ENCODE measurements around the gene CASD1.

CASD1 gene

DNA sequence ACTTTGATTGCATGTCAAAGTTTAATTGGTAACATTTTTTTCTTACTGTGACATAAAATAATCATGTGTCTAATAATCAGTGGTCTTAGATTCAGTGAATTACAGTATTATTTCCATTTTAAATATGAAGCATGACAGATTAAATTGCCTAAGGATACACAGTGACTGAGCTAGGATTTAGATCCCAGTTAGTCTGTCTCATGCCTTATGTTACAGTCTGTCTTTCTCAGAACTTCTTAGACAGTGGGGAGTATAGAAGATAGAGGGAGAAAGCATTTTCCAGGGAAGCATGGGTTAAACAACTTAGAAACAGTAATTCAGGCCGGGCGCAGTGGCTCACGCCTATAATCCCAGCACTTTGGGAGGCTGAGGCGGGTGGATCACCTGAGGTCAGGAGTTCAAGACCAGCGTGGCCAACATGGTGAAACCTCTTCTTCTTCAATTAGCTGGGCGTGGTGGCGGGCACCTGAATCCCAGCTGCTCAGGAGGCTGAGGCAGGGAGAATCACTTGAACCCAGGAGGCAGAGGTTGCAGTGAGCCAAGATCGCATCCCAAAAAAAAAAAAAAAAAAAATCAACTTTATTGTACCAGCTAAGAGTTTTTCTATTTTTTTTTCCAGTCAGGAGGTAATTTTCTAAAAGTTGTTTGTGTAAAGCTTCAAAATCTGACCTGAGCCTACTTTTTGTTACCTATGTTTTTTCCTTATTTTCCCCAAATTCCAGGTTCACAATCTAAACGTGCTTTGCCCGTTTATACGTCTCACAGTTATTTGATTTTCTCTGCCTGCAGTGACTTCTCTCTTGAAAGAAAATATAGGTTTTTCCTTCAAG, 3.3 kb downstream of the CASD1 start:
- no peak for DNase-seq (ENCODE audit: extremely low read depth in 1 of 2, low read depth in 1 of 2)

DNA sequence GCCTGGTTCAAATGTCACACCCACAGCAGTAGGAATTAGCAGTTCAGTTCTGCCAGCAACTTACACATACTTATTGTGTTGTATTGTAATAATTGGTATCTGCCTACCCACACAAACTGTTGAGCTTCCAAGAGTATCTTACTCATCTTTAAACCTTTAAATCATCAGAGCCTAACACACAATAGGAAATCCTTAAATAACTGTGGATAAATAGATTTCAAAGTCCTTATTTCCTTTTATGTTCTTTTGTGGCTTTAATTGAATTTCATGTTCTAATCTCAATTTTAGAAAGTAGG, 3.9 kb downstream of the CASD1 start:
- no peak for DNase-seq (ENCODE audit: extremely low read depth in 1 of 2, low read depth in 1 of 2)

DNA sequence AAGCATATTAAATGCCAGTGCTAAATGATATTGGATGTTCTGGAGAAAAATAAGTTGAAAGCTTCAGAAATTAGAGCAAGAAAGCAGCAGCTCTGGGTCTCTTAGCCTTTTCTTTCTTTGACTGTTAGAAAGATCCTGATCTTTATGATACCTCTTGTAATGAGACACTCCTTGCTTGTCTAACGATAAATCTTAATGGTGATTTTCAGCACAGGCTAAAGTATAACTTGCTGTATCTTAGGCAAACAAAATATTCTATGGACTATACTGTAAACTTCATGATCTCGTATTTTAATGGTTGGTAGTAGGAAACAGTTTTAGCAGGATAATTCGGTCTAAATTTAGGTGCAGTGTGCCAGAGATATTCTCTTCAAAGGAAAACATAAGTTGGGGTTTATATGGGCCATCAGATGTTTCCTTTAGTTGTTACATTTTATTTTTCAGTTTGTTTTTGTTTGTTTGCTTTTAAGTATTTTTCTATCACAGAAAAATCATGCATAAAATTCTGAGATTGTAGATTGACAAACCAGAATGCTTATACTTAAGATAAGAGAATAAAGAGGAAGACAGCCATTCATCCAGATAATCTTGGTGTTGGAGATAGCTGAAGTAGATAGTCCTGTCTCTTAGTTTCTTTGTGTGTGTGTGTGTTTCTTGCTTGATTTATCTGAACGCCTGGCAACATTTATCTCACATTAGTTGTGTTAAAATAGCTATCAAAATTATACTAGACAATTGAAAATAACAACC, 4.7 kb downstream of the CASD1 start:
- DNase-seq (ENCODE audit: extremely low read depth in 1 of 2, low read depth in 1 of 2): no peak

DNA sequence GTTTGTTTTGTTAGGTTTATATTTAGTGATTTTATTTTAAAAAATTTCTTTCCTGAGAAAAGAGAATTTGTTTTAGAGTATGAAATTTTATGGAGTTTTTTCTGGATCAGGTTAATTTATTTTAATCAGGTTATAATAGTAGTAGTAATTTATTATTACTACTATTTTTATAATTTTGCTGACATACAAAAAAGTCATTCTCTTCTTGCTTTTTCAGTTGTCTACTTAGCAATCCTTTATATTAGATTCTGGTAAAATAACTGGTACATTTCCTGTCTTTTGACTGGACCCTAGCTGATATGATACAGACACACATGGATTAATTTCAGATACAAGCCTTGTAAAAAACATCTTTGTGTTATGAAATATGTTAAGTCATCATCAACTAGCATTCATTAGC, 5.3 kb downstream of the CASD1 start:
- DNase-seq (ENCODE audit: extremely low read depth in 1 of 2, low read depth in 1 of 2): no peak

DNA sequence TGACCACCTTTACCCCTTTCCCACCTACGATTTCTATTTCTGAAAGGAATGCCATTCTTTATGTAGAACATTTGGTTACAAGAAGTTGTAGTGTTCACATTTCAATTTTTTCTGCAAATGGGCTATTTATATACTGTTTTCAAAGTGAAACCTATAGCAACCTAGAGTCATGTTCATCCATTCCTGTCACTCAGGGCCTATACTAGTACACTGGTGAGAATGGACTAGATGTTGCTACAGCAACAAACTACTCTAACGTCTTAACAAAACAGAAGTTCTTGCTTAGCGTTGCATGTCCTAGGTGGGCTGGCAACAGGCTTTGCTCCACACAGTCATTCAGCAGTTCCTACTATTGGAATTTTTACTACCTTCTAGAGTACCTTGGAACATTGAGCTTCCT, 16.3 kb downstream of the CASD1 start:
- DNase-seq (ENCODE audit: extremely low read depth in 1 of 2, low read depth in 1 of 2): no peak

DNA sequence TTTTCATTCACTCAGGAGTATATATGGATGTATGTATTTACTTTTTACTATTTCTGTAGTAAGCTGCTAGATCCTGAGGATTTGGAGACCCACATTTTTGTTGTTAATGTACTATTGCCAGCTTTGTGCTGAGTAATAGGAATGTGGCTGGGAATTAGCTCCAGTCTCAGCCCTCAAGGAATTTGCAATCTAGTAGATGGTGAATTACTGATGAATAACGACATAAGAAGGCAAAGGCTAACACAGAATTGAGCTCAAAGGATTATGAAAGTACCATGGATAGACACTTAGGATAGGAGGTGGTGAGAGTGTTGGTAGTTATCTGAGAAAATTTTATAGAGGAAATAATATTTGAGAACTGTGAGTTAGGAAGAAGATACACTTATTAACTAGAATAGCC, 19.9 kb downstream of the CASD1 start:
- DNase-seq (ENCODE audit: extremely low read depth in 1 of 2, low read depth in 1 of 2): no peak

GRCh38 chr7:94530109-94530508, 20.5 kb downstream of the CASD1 start:
- no peak for DNase-seq (ENCODE audit: extremely low read depth in 1 of 2, low read depth in 1 of 2)

DNA sequence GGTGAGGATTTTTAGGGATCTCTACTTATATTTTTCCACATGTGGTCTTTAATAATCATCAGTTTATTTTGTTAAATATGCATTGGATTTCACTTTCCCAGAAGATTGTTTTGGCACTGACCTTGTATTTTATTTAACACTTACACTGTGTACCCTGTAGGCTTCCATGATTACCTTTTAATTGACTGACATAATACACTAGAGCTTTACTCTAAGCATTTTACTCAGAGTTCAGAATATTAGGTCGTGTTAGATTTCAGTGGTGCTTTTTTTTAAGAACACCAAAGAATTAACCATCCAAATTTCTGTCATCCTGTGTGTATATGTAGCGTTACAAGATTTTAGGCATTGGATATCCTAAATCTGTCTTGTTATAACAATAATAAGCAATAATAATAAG, 23.1 kb downstream of the CASD1 start:
- DNase-seq (ENCODE audit: extremely low read depth in 1 of 2, low read depth in 1 of 2): no peak

- no peak for DNase-seq (ENCODE audit: extremely low read depth in 1 of 2, low read depth in 1 of 2)
Observed at GRCh38 chr7:94540428-94540827, 30.8 kb downstream of the CASD1 start.

DNA sequence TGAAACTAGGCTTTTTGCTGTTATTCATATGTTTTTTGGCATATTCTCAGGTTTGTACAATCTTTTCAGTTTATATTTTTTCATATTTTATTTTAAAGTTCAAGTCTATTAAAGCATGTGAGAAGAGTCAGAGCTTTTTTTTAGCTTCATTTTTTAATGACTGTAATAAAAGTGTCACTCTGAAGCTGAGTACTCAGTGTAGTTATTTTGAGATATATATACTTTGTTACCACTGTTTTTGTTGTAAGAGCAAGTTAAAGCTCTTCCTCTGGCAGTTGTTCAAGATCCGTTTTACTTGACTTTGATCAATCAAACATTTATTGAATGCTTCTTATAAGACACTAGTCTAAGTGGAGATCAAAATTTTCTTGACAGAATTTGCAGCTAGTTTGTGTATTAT, 37.5 kb downstream of the CASD1 start:
- DNase-seq (ENCODE audit: extremely low read depth in 1 of 2, low read depth in 1 of 2): no peak

- no peak for DNase-seq (ENCODE audit: extremely low read depth in 1 of 2, low read depth in 1 of 2)
Observed at GRCh38 chr7:94556028-94556427, 46.4 kb downstream of the CASD1 start.

DNA sequence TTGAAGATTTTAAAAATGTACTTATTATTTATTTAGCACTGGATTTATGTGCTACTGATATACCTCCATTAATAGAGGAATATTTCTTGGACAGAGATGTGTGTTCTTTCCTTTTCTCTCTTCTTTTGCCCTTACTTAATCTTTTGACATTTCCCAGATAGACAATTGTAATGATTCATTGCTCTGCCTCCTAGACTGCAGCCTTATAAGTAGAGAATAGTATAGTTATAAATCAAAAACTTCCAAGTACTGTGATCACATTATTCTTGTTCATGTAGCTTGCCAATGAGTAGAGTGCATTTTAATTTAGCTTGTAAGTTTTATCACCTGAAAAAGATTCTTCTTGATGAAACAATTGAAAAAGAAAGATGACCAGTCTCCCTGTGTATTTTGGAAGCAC, 47.6 kb downstream of the CASD1 start:
- DNase-seq (ENCODE audit: extremely low read depth in 1 of 2, low read depth in 1 of 2): no peak

DNA sequence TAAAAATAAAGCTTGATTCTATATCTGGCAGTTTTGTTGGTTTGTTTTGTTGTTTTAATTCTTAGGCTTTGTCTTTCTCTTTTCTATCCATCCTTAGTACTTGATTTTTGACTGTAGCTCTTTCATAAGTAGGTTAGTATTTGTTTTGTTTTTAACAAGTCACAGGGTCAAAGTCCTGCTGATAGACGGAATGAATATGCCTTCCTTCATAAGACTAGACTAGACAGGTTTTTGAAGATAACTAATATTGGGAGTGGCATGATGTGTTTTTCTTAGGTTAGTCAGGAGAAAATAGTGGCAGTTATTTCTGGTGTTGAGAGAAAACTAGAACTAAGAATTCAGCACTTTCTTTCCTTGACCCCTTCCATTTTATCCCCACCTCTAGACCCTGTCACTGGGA, 50.4 kb downstream of the CASD1 start:
- no peak for DNase-seq (ENCODE audit: extremely low read depth in 1 of 2, low read depth in 1 of 2)

DNA sequence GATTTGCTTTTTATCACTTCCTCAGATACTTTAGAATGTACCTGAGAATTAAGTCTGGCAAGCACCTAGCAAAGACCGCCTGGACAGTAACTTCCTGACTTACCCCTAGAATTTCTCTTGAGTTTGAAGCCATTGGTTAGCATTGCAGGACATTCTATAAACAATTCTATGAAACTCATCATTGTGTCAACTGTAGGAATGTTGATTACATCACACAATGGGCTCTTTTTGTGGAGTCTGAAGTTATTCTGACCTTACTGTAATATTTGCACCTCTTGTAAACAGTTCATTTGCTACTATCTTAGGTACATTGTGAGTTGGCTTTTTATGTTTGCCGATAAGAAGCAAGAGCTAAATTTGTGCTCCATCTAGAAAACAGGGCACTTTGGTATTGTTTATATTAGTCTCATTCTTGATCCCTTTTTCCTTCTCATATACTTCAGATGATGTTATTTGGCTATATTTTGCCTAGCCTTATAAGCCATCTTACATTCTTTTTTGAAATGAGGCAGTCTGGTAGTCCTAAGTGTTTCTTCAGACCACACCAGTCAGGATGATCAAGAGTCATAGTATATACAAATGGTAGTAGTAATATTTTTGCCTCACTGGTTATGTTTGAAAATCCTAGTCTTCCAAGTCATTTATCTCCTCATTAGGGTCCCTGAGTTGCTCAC, 52.4 kb downstream of the CASD1 start:
- DNase-seq (ENCODE audit: extremely low read depth in 1 of 2, low read depth in 1 of 2): no peak

DNA sequence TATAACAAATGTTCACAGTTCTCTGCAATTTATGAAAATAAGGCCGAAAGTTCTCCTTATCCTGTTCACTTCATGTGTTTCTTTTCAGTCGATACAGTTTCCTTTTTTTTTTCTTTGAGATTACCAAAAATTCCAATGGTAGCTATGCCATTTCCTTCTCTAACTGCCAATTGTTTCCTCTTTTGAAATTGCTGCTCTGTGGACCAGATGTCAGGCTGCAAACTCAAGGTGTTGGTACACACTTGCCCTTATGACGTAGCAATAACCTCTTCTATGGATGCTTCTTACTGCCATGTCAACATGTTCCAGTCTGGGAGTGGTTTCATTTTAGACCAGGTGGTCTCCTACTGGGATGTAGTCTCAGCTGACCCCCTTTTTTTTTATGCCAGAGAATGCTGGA, 52.9 kb downstream of the CASD1 start:
- DNase-seq (ENCODE audit: extremely low read depth in 1 of 2, low read depth in 1 of 2): no peak

GRCh38 chr7:94565247-94565894, 55.8 kb downstream of the CASD1 start:
- no peak for DNase-seq (ENCODE audit: extremely low read depth in 1 of 2, low read depth in 1 of 2)

- no peak for DNase-seq (ENCODE audit: extremely low read depth in 1 of 2, low read depth in 1 of 2)
Observed at GRCh38 chr7:94567396-94567795, 57.8 kb downstream of the CASD1 start.

GRCh38 chr7:94571816-94572215, 62.2 kb downstream of the CASD1 start:
- DNase-seq (ENCODE audit: extremely low read depth in 1 of 2, low read depth in 1 of 2): no peak

- DNase-seq (ENCODE audit: extremely low read depth in 1 of 2, low read depth in 1 of 2): no peak
Observed at GRCh38 chr7:94575646-94576045, 66.0 kb downstream of the CASD1 start.

DNA sequence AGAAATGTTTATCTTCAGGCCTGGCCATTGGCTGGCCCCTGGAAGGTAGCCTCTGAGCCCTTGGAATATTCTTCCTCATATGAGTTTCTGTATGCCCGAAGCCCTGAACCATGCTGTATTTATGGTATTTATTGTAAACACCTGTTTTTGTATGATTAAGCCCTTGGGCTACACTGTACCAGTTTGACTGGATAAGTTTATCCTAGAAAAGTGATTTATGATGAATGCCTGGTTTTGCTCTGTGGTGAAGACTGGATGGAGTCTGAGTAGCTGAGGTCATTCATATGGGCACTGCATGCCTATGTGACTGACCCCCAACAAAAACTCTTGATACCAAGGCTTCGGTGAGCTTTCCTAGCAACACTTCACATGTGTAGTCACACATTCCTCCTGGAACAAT, 66.7 kb downstream of the CASD1 start:
- no peak for DNase-seq (ENCODE audit: extremely low read depth in 1 of 2, low read depth in 1 of 2)

DNA sequence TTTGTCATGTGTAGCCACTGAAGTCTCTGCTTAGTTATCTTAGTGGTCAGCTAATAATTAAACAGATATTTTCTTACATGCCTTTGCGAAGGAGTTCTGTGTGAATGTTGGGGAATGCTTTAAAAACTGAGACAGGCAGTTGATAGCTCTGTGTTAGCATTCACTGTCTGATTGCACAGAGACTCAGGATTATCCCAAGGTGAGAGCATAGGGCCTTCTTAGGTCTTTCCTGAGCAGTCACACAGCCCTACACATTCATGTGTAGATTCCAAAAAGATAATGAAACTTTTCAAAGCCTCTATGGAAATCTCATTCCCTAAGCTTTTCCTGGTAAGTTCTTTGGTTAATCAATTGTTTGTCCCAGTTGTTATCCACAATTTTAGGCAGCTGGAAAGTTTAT, 67.7 kb downstream of the CASD1 start:
- DNase-seq (ENCODE audit: extremely low read depth in 1 of 2, low read depth in 1 of 2): no peak

DNA sequence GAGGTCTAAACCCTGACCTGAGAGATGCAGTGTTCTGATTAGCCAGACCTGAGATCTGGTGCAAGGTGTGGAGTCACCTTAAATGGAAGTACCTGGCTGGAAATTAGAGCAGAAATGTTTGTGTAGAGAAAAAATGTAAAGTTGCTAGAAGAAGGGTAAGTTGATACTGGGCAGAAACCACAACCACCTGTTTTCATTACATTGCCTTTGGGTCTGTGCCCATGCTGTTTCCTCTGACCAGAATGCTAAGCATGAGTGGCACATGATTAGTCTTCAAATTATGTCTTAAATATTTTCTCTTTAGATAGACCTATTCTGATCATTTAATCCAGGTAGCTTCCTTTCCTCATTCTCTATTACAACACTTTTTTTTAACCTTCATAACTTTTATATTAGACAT, 69.0 kb downstream of the CASD1 start:
- DNase-seq (ENCODE audit: extremely low read depth in 1 of 2, low read depth in 1 of 2): no peak

Measured in activated CD8-positive, alpha-beta memory T cell treated with anti-CD3 and anti-CD28 coated beads for 1 hour (primary cell).